Measurements from ENCODE around the gene EXOC1.

Gene EXOC1

GRCh38 chr4:55820279-55820678 is 33.2 kb upstream of the EXOC1 start:
- TF ChIP-seq CTCF (conservative IDR thresholded peaks at IDR 0.05; ENCODE audit: low read length), result no peak
- no peak for TF ChIP-seq EZH2phosphoT487 (IDR thresholded peaks at IDR 0.05; ENCODE audit: borderline replicate concordance)
- no peaks in the 10 kb centered on the region for H3F3A ChIP-seq (ENCODE audit: low read depth)
- H3K9me2 ChIP-seq (replicated peaks; ENCODE audit: low read depth, low read length), result no peaks in the 10 kb centered on the region
- no peaks in the 10 kb centered on the region for H3K4me1 ChIP-seq (ENCODE audit: insufficient read depth, low read length, poor library complexity, severe bottlenecking)
- H3K36me3 ChIP-seq (ENCODE audit: insufficient read depth, low read length), result no peaks in the 10 kb centered on the region
- H3K79me2 ChIP-seq (ENCODE audit: insufficient read depth, low read length), result no peaks in the 10 kb centered on the region
- no peak overlapping the region for H3K4me3 ChIP-seq (ENCODE audit: low read length, poor library complexity, severe bottlenecking)
- no peaks in the 10 kb centered on the region for H4K20me1 ChIP-seq (ENCODE audit: insufficient read depth, low read length, poor library complexity, severe bottlenecking)
- no peaks in the 10 kb centered on the region for H3K9me3 ChIP-seq (ENCODE audit: insufficient read depth, low read depth, low read length)
- no peak overlapping the region for H3K4me2 ChIP-seq (ENCODE audit: low read depth, low read length, poor library complexity, severe bottlenecking)
- H3K27me3 ChIP-seq (ENCODE audit: insufficient read depth, low read length, poor library complexity, severe bottlenecking), result no peaks in the 10 kb centered on the region
- H3K9ac ChIP-seq (ENCODE audit: low read depth, low read length, poor library complexity, severe bottlenecking), result no peak overlapping the region
- no peak overlapping the region for H2AFZ ChIP-seq (ENCODE audit: low read length)

GRCh38 chr4:55822329-55822728 is 31.1 kb upstream of the EXOC1 start:
- Histone ChIP-seq H3K9me2 (replicated peaks; ENCODE audit: low read depth, low read length) (no peaks in the 10 kb centered on the region), H3K79me2 (ENCODE audit: insufficient read depth, low read length) (no peaks in the 10 kb centered on the region), H3K9me3 (ENCODE audit: insufficient read depth, low read depth, low read length) (no peaks in the 10 kb centered on the region), H3K9ac (ENCODE audit: low read depth, low read length, poor library complexity, severe bottlenecking) (no peak overlapping the region), H2AFZ (ENCODE audit: low read length) (no peak overlapping the region), H3K27me3 (ENCODE audit: insufficient read depth, low read length, poor library complexity, severe bottlenecking) (no peaks in the 10 kb centered on the region), H3K4me1 (ENCODE audit: insufficient read depth, low read length, poor library complexity, severe bottlenecking) (no peaks in the 10 kb centered on the region), H3F3A (ENCODE audit: low read depth) (no peaks in the 10 kb centered on the region), H3K4me2 (ENCODE audit: low read depth, low read length, poor library complexity, severe bottlenecking) (no peak overlapping the region), H3K36me3 (ENCODE audit: insufficient read depth, low read length) (no peaks in the 10 kb centered on the region), H3K4me3 (ENCODE audit: low read length, poor library complexity, severe bottlenecking) (no peak overlapping the region), H4K20me1 (ENCODE audit: insufficient read depth, low read length, poor library complexity, severe bottlenecking) (no peaks in the 10 kb centered on the region)
- no peak for TF ChIP-seq EZH2phosphoT487 (IDR thresholded peaks at IDR 0.05; ENCODE audit: borderline replicate concordance)
- TF ChIP-seq CTCF (conservative IDR thresholded peaks at IDR 0.05; ENCODE audit: low read length), result no peak

GRCh38 chr4:55824865-55825264 is 28.6 kb upstream of the EXOC1 start:
- no peaks in the 10 kb centered on the region for H3K4me1 ChIP-seq (ENCODE audit: insufficient read depth, low read length, poor library complexity, severe bottlenecking)
- TF ChIP-seq EZH2phosphoT487 (IDR thresholded peaks at IDR 0.05; ENCODE audit: borderline replicate concordance), result no peak
- no peak for TF ChIP-seq CTCF (conservative IDR thresholded peaks at IDR 0.05; ENCODE audit: low read length)
- no peaks in the 10 kb centered on the region for H3K79me2 ChIP-seq (ENCODE audit: insufficient read depth, low read length)
- no peak overlapping the region for H3K4me3 ChIP-seq (ENCODE audit: low read length, poor library complexity, severe bottlenecking)
- H4K20me1 ChIP-seq (ENCODE audit: insufficient read depth, low read length, poor library complexity, severe bottlenecking), result no peaks in the 10 kb centered on the region
- no peaks in the 10 kb centered on the region for H3K36me3 ChIP-seq (ENCODE audit: insufficient read depth, low read length)
- no peak overlapping the region for H2AFZ ChIP-seq (ENCODE audit: low read length)
- H3K4me2 ChIP-seq (ENCODE audit: low read depth, low read length, poor library complexity, severe bottlenecking), result no peak overlapping the region
- no peaks in the 10 kb centered on the region for H3K9me2 ChIP-seq (replicated peaks; ENCODE audit: low read depth, low read length)
- H3K27me3 ChIP-seq (ENCODE audit: insufficient read depth, low read length, poor library complexity, severe bottlenecking), result no peaks in the 10 kb centered on the region
- no peaks in the 10 kb centered on the region for H3K9me3 ChIP-seq (ENCODE audit: insufficient read depth, low read depth, low read length)
- H3F3A ChIP-seq (ENCODE audit: low read depth), result no peaks in the 10 kb centered on the region
- H3K9ac ChIP-seq (ENCODE audit: low read depth, low read length, poor library complexity, severe bottlenecking), result no peak overlapping the region
